ENCODE measurements around the gene MNX1. TPM values are rescaled to one million over a fixed set of nuclear protein-coding genes. Genes with fewer than 3 reads are reported as not detected.

MNX1 gene
- total and polyA plus RNA-seq, 4 donors: 0.38 TPM; not detected in 3

- Histone ChIP-seq H3K4me1 (ENCODE audit: control insufficient read depth in 1 of 2, insufficient read depth in 2 of 2, low read length in 2 of 2) (no peaks in the 10 kb centered on the region), H3K36me3 (ENCODE audit: control insufficient read depth in 1 of 2, insufficient read depth in 2 of 2, low read length in 1 of 2) (no peaks in the 10 kb centered on the region), H3K27me3 (ENCODE audit: control insufficient read depth in 1 of 2, insufficient read depth in 2 of 2, low read length in 1 of 2) (peaks cover 0 to 2% of the 10 kb centered on the region in 2 donors), H3K4me3 (ENCODE audit: low read length in 2 of 2) (no peak overlapping the region), H3K27ac (ENCODE audit: low read depth in 1 of 2, low read length in 2 of 2) (no peak overlapping the region), H3K9me3 (ENCODE audit: control insufficient read depth, low read length) (no peaks in the 10 kb centered on the region)
- DNase-seq (no peak), ATAC-seq (ENCODE audit: low FRiP score) (no peak)
- intact Hi-C loops (cut with DNase I): no loop called here
- 2% methylated on average over 49 of the region's 49 CpGs for WGBS, 2 donors
Measured at GRCh38 chr7:157018328-157018996, 8.0 kb upstream of the MNX1 start.

- no peak overlapping the region for H3K4me3 ChIP-seq (ENCODE audit: low read length in 2 of 2)
- intact Hi-C loops (cut with DNase I): no loop called here
- DNase-seq (no peak), ATAC-seq (ENCODE audit: low FRiP score) (no peak)
- H3K9me3 ChIP-seq (ENCODE audit: control insufficient read depth, low read length): no peaks in the 10 kb centered on the region
- H3K36me3 ChIP-seq (ENCODE audit: control insufficient read depth in 1 of 2, insufficient read depth in 2 of 2, low read length in 1 of 2): no peaks in the 10 kb centered on the region
- no peak overlapping the region for H3K27ac ChIP-seq (ENCODE audit: low read depth in 1 of 2, low read length in 2 of 2)
- no peaks in the 10 kb centered on the region for H3K4me1 ChIP-seq (ENCODE audit: control insufficient read depth in 1 of 2, insufficient read depth in 2 of 2, low read length in 2 of 2)
- 2 to 3% methylated on average over 48 of the region's 48 CpGs for WGBS, 2 donors
- no peaks in the 10 kb centered on the region for H3K27me3 ChIP-seq (ENCODE audit: control insufficient read depth in 1 of 2, insufficient read depth in 2 of 2, low read length in 1 of 2)
Measured at GRCh38 chr7:157017603-157018327, 7.3 kb upstream of the MNX1 start.

DNA sequence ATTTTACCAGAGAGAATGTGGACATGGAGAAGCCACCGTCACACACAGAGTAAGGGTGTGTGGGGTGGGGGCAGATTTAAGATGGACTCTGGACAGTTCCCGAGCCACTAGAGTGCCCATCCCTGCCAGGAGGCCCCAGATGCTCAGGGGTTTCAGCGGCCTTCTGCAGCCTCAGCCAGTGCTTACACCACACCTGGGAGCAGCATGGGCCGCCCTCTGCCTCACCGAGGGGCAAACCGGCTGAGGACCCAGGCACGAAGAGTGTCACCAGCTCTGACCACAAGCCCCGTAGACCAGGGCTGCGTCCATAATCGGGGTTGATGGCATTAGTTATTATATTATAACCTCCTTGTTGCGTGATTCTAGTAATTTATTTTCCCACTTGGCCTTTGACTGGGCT is 6.7 kb upstream of the MNX1 start:
- WGBS, 2 donors: 7% methylated on average over 11 of the region's 11 CpGs
- H3K36me3 ChIP-seq (ENCODE audit: control insufficient read depth in 1 of 2, insufficient read depth in 2 of 2, low read length in 1 of 2): no peaks in the 10 kb centered on the region
- ATAC-seq (ENCODE audit: low FRiP score): no peak
- intact Hi-C loops (cut with DNase I): no loop called here
- H3K9me3 ChIP-seq (ENCODE audit: control insufficient read depth, low read length): no peaks in the 10 kb centered on the region
- no peak for DNase-seq
- H3K27me3 ChIP-seq (ENCODE audit: control insufficient read depth in 1 of 2, insufficient read depth in 2 of 2, low read length in 1 of 2): no peaks in the 10 kb centered on the region
- H3K27ac ChIP-seq (ENCODE audit: low read depth in 1 of 2, low read length in 2 of 2): no peak overlapping the region
- no peaks in the 10 kb centered on the region for H3K4me1 ChIP-seq (ENCODE audit: control insufficient read depth in 1 of 2, insufficient read depth in 2 of 2, low read length in 2 of 2)
- H3K4me3 ChIP-seq (ENCODE audit: low read length in 2 of 2): no peak overlapping the region

GRCh38 chr7:157016352-157017041 is 6.0 kb upstream of the MNX1 start:
- no peaks in the 10 kb centered on the region for H3K27me3 ChIP-seq (ENCODE audit: control insufficient read depth in 1 of 2, insufficient read depth in 2 of 2, low read length in 1 of 2)
- intact Hi-C loops (cut with DNase I): no loop called here
- no peaks in the 10 kb centered on the region for H3K4me1 ChIP-seq (ENCODE audit: control insufficient read depth in 1 of 2, insufficient read depth in 2 of 2, low read length in 2 of 2)
- no peaks in the 10 kb centered on the region for H3K36me3 ChIP-seq (ENCODE audit: control insufficient read depth in 1 of 2, insufficient read depth in 2 of 2, low read length in 1 of 2)
- ATAC-seq (ENCODE audit: low FRiP score) (no peak), DNase-seq (no peak)
- H3K9me3 ChIP-seq (ENCODE audit: control insufficient read depth, low read length): no peaks in the 10 kb centered on the region
- no peak overlapping the region for H3K27ac ChIP-seq (ENCODE audit: low read depth in 1 of 2, low read length in 2 of 2)
- 5 to 9% methylated on average over 16 of the region's 16 CpGs for WGBS, 2 donors
- no peak overlapping the region for H3K4me3 ChIP-seq (ENCODE audit: low read length in 2 of 2)

DNA sequence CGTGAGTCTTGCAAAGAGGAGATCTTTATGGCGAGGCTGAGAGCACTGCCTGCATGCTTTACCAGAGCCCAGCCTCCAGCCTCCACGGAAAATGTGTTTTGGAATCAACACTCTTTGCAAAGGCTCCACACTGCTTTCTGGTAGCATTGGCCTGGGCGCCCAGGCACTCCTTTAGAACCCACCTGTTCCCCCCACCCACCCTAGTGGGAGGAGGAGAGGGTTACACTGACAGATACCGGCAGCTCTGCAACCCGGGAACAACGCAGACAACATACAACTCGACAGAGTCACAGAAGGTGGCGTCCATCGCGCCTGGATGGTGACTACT is 5.5 kb upstream of the MNX1 start:
- H3K36me3 ChIP-seq (ENCODE audit: control insufficient read depth in 1 of 2, insufficient read depth in 2 of 2, low read length in 1 of 2): no peaks in the 10 kb centered on the region
- no peak overlapping the region for H3K4me3 ChIP-seq (ENCODE audit: low read length in 2 of 2)
- H3K9me3 ChIP-seq (ENCODE audit: control insufficient read depth, low read length): no peaks in the 10 kb centered on the region
- no peak overlapping the region for H3K27ac ChIP-seq (ENCODE audit: low read depth in 1 of 2, low read length in 2 of 2)
- DNase-seq (no peak), ATAC-seq (ENCODE audit: low FRiP score) (no peak)
- H3K27me3 ChIP-seq (ENCODE audit: control insufficient read depth in 1 of 2, insufficient read depth in 2 of 2, low read length in 1 of 2): no peaks in the 10 kb centered on the region
- WGBS, 2 donors: 13 to 15% methylated on average over 11 of the region's 11 CpGs
- intact Hi-C loops (cut with DNase I): no loop called here
- no peaks in the 10 kb centered on the region for H3K4me1 ChIP-seq (ENCODE audit: control insufficient read depth in 1 of 2, insufficient read depth in 2 of 2, low read length in 2 of 2)

- intact Hi-C loops (cut with DNase I): no loop called here
- Histone ChIP-seq H3K36me3 (ENCODE audit: control insufficient read depth in 1 of 2, insufficient read depth in 2 of 2, low read length in 1 of 2) (no peaks in the 10 kb centered on the region), H3K27ac (ENCODE audit: low read depth in 1 of 2, low read length in 2 of 2) (no peak overlapping the region), H3K27me3 (ENCODE audit: control insufficient read depth in 1 of 2, insufficient read depth in 2 of 2, low read length in 1 of 2) (peaks cover 0 to 2% of the 10 kb centered on the region in 2 donors), H3K9me3 (ENCODE audit: control insufficient read depth, low read length) (no peaks in the 10 kb centered on the region), H3K4me1 (ENCODE audit: control insufficient read depth in 1 of 2, insufficient read depth in 2 of 2, low read length in 2 of 2) (no peaks in the 10 kb centered on the region), H3K4me3 (ENCODE audit: low read length in 2 of 2) (no peak overlapping the region)
- DNase-seq: no peak
- ATAC-seq (ENCODE audit: low FRiP score): no peak
- WGBS, 2 donors: 34 to 39% methylated on average over 12 of the region's 12 CpGs
Measured at GRCh38 chr7:157014635-157015555, 4.4 kb upstream of the MNX1 start.

- Histone ChIP-seq H3K4me1 (ENCODE audit: control insufficient read depth in 1 of 2, insufficient read depth in 2 of 2, low read length in 2 of 2) (no peaks in the 10 kb centered on the region), H3K36me3 (ENCODE audit: control insufficient read depth in 1 of 2, insufficient read depth in 2 of 2, low read length in 1 of 2) (no peaks in the 10 kb centered on the region), H3K27ac (ENCODE audit: low read depth in 1 of 2, low read length in 2 of 2) (no peak overlapping the region), H3K9me3 (ENCODE audit: control insufficient read depth, low read length) (no peaks in the 10 kb centered on the region), H3K27me3 (ENCODE audit: control insufficient read depth in 1 of 2, insufficient read depth in 2 of 2, low read length in 1 of 2) (peaks cover 0 to 2% of the 10 kb centered on the region in 2 donors), H3K4me3 (ENCODE audit: low read length in 2 of 2) (no peak overlapping the region)
- WGBS, 2 donors: 39 to 46% methylated on average over 13 of the region's 13 CpGs
- ATAC-seq (ENCODE audit: low FRiP score) (no peak), DNase-seq (no peak)
- intact Hi-C loops (cut with DNase I): no loop called here
Measured at GRCh38 chr7:157013602-157014549, 3.4 kb upstream of the MNX1 start.

DNA sequence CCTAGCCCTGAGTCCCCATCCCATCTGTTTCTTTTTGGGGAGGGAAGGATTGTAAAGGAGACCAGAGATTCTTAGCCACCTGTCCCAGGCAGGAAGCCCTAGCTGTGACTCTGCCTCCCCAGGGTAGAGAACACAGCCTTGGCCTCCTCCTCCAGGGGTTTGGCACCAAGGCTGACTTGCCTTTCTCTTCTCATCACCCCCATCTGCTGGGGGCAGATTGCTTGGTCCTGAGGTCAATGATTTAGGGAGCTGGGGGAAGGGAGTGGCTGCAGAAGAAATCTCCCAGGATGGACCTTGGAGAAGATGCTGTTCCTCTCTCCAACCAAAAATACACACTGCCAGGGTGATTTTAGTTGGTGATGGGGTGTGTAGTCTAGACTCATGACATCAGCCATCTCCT is 2.6 kb upstream of the MNX1 start:
- DNase-seq (no peak), ATAC-seq (ENCODE audit: low FRiP score) (no peak)
- Histone ChIP-seq H3K4me1 (ENCODE audit: control insufficient read depth in 1 of 2, insufficient read depth in 2 of 2, low read length in 2 of 2) (no peaks in the 10 kb centered on the region), H3K4me3 (ENCODE audit: low read length in 2 of 2) (no peak overlapping the region), H3K36me3 (ENCODE audit: control insufficient read depth in 1 of 2, insufficient read depth in 2 of 2, low read length in 1 of 2) (no peaks in the 10 kb centered on the region), H3K27ac (ENCODE audit: low read depth in 1 of 2, low read length in 2 of 2) (no peak overlapping the region), H3K9me3 (ENCODE audit: control insufficient read depth, low read length) (no peaks in the 10 kb centered on the region), H3K27me3 (ENCODE audit: control insufficient read depth in 1 of 2, insufficient read depth in 2 of 2, low read length in 1 of 2) (peaks cover 0 to 2% of the 10 kb centered on the region in 2 donors)
- intact Hi-C loops (cut with DNase I): no loop called here
